Measurements from ENCODE around the gene ZNF398.

- TF ChIP-seq CTCF (IDR thresholded peaks at IDR 0.05) (no peak), POLR2A (IDR thresholded peaks at IDR 0.05) (no peak), POLR2AphosphoS5 (IDR thresholded peaks at IDR 0.05) (no peak)
These were observed 25.3 kb downstream of the ZNF398 start for GRCh38 chr7:149172534-149172920.
